Vagina (tissue), 1 donor: ENCODE data around the gene GANC. TPM values are rescaled to one million over a fixed set of nuclear protein-coding genes. Genes with fewer than 3 reads are reported as not detected.

Experiments
- total RNA-seq: library from RNA; depleted of rRNA; stranded (reverse); fragments of >200 nt; gene quantifications from one replicate; pipeline ENCODE4 v1.2.3, GENCODE V29; 2016

The GANC gene
- total RNA-seq, 1 donor from 2014 or later, result 23.1 TPM

Other genes with a start within 250 kb of the GANC start
- gene PLA2G4D, start 178.6 kb upstream of the GANC start, total RNA-seq, result 26.5 TPM
- gene PLA2G4F, start 116.6 kb upstream of the GANC start, total RNA-seq, result 35.1 TPM
- 85.2 TPM for gene VPS39, start 64.9 kb upstream of the GANC start, total RNA-seq
- 45.2 TPM for gene TMEM87A, start 232 bp downstream of the GANC start, total RNA-seq
- 18.4 TPM for gene CAPN3, start 86.3 kb downstream of the GANC start, total RNA-seq
- gene ZNF106, start 217.9 kb downstream of the GANC start, total RNA-seq, result 38.1 TPM
- 60.9 TPM for gene SNAP23, start 222.4 kb downstream of the GANC start, total RNA-seq